Upper lobe of right lung (tissue), 1 donor: ENCODE measurements around the gene HERPUD1. TPM values are rescaled to one million over a fixed set of nuclear protein-coding genes. Genes with fewer than 3 reads are reported as not detected.
A peak's percentile ranks its signal among the peaks of the same experiment; 100 is the strongest.

Experiments used
- ATAC-seq: fragments of 200-7000 bp; cut with Tn5 transposase; one replicate; pipeline ENCODE4 v1.9.1; 2020; ENCODE audit warnings: mild to moderate bottlenecking, moderate library complexity
- DNase-seq: peaks from one replicate; pipeline ENCODE4 v3.0.0-alpha.2; 2020
- H3K27ac ChIP-seq: fragments of 200-600 bp; one replicate; pipeline ENCODE4 v1.8.0; 2022
- H3K27me3 ChIP-seq: fragments of 200-600 bp; one replicate; pipeline ENCODE4 v1.8.0; 2022; ENCODE audit warnings: mild to moderate bottlenecking
- H3K36me3 ChIP-seq: fragments of 200-600 bp; one replicate; pipeline ENCODE4 v1.8.0; 2022
- H3K4me1 ChIP-seq: fragments of 200-600 bp; one replicate; pipeline ENCODE4 v1.8.0; 2022
- H3K4me3 ChIP-seq: fragments of 200-600 bp; one replicate; pipeline ENCODE4 v1.8.0; 2022; ENCODE audit warnings: mild to moderate bottlenecking
- H3K9me3 ChIP-seq: fragments of 200-600 bp; one replicate; pipeline ENCODE4 v1.8.0; 2022
- intact Hi-C: fragments of 100-400 bp; cut with DNase I; formaldehyde crosslinking; loops from one replicate; pipeline ENCODE4 v1.11.0; 2022
- total RNA-seq: library from RNA; stranded (reverse); fragmentation: NEBNext Ultra II Directional; extraction: Animal tissue kit (Norgen Biotek cat#: 25700); gene quantifications from one replicate; pipeline ENCODE4 v1.2.1, GENCODE V29; 2021
- TF ChIP-seq, protein P1 (sequence below): fragments of 200-600 bp; IDR thresholded peaks from one replicate; pipeline ENCODE4 v1.8.0; 2022; ENCODE audit warnings: antibody characterized with exemption
- donor health status: DM: no; HTN: yes; CAD: no; lungs with severe emphysema.

Gene HERPUD1
- total RNA-seq, 1 donor from 2014 or later = 223 TPM

DNA sequence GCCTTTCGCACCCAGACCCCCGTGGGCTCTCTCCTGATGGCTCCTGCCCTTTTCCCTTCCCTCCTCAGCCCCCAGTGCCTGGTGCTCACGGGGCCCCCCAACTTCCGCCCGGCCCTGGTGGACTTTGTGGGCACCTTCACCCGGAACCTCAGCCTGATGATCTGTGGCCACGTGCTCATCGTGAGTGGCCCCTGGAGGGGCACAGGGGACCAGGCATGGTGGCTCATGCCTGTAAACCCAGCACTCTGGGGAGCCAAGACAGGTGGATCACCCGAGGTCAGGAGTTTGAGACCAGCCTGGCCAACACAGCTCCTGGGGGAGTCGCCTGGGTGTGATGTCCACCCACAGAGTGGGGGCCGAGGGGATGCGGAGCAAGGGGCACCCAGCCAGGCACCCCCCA lies 45.6 kb upstream of the HERPUD1 start:
- DNase-seq (no peak), ATAC-seq (no peak)
- H3K4me1 ChIP-seq = no peaks in the 10 kb centered on the region
- no peak overlapping the region for H3K27ac ChIP-seq
- no peaks in the 10 kb centered on the region for H3K9me3 ChIP-seq
- no peaks in the 10 kb centered on the region for H3K36me3 ChIP-seq
- no peaks in the 10 kb centered on the region for H3K27me3 ChIP-seq
- TF ChIP-seq, protein P1, sequence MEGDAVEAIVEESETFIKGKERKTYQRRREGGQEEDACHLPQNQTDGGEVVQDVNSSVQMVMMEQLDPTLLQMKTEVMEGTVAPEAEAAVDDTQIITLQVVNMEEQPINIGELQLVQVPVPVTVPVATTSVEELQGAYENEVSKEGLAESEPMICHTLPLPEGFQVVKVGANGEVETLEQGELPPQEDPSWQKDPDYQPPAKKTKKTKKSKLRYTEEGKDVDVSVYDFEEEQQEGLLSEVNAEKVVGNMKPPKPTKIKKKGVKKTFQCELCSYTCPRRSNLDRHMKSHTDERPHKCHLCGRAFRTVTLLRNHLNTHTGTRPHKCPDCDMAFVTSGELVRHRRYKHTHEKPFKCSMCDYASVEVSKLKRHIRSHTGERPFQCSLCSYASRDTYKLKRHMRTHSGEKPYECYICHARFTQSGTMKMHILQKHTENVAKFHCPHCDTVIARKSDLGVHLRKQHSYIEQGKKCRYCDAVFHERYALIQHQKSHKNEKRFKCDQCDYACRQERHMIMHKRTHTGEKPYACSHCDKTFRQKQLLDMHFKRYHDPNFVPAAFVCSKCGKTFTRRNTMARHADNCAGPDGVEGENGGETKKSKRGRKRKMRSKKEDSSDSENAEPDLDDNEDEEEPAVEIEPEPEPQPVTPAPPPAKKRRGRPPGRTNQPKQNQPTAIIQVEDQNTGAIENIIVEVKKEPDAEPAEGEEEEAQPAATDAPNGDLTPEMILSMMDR = no peak
- no peak overlapping the region for H3K4me3 ChIP-seq
- intact Hi-C loops = no loop called here

GRCh38 chr16:56886826-56887225 lies 45.1 kb upstream of the HERPUD1 start:
- intact Hi-C loops = no loop called here
- ATAC-seq = no peak
- TF ChIP-seq, protein P1 = no peak

DNA sequence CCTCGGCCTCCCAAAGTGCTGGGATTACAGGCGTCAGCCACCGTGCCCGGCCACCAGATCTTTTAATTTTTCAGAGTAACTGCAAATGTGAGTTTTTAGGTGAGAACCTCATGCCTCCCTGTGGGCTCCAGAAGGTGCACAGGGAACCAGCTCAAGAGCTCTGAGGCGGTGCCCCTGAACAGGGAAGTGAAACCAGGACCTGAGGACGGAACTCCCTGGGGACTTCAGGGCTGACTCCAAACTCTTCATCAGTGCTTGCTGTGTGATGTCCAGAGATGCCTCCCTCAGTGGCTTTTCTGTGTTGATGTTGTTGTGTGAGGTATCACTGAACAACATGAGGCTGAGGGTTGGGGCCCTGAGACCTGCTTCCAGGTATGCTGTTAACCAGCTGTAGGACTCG lies 43.1 kb upstream of the HERPUD1 start:
- Histone ChIP-seq H3K4me1 (no peaks in the 10 kb centered on the region), H3K27ac (no peak overlapping the region), H3K36me3 (no peaks in the 10 kb centered on the region), H3K9me3 (no peaks in the 10 kb centered on the region), H3K27me3 (no peaks in the 10 kb centered on the region), H3K4me3 (no peak overlapping the region)
- DNase-seq (no peak), ATAC-seq (peak; percentile 62)
- intact Hi-C loops = no loop called here
- TF ChIP-seq, protein P1 = no peak

More at GRCh38 chr16:56886826-56887225, 45.1 kb upstream of the HERPUD1 start:
- Histone ChIP-seq H3K9me3 (no peaks in the 10 kb centered on the region), H3K27me3 (no peaks in the 10 kb centered on the region), H3K4me1 (no peaks in the 10 kb centered on the region), H3K27ac (no peak overlapping the region), H3K36me3 (no peaks in the 10 kb centered on the region), H3K4me3 (no peak overlapping the region)
- no peak for DNase-seq

DNA sequence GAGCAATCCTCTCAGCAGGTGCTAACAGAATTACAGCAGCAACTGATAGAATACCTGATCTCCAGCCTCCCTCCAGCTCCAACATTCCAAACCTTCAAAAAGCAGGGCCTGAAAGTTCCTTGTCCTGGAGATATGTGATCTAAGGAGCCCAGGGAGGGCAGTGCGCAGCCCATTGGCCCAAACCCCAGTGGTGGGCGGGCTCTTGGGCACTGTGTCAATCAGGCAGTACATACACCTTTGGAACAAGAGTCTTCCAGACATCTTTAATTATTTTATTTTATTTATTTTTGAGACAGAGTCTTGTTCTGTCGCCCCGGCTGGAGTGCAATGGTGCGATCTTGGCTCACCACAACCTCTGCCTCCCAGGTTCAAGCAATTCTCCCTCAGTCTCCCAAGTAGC lies 42.7 kb upstream of the HERPUD1 start:
- Histone ChIP-seq H3K4me3 (no peak overlapping the region), H3K27ac (no peak overlapping the region), H3K27me3 (no peaks in the 10 kb centered on the region), H3K36me3 (no peaks in the 10 kb centered on the region), H3K4me1 (no peaks in the 10 kb centered on the region), H3K9me3 (no peaks in the 10 kb centered on the region)
- TF ChIP-seq, protein P1 = no peak
- ATAC-seq = no peak
- no peak for DNase-seq
- intact Hi-C loops = no loop called here

- Histone ChIP-seq H3K36me3 (no peaks in the 10 kb centered on the region), H3K9me3 (no peaks in the 10 kb centered on the region), H3K27ac (no peak overlapping the region), H3K4me3 (no peak overlapping the region), H3K4me1 (no peaks in the 10 kb centered on the region), H3K27me3 (no peaks in the 10 kb centered on the region)
- TF ChIP-seq, protein P1 = no peak
- DNase-seq (no peak), ATAC-seq (no peak)
- intact Hi-C loops = no loop called here
Measured at GRCh38 chr16:56891685-56892084, 40.3 kb upstream of the HERPUD1 start.

GRCh38 chr16:56892705-56893104 lies 39.2 kb upstream of the HERPUD1 start:
- no peaks in the 10 kb centered on the region for H3K4me1 ChIP-seq
- no peak overlapping the region for H3K27ac ChIP-seq
- intact Hi-C loops = no loop called here
- H3K27me3 ChIP-seq = no peaks in the 10 kb centered on the region
- no peaks in the 10 kb centered on the region for H3K9me3 ChIP-seq
- no peak for DNase-seq
- no peak for ATAC-seq
- TF ChIP-seq, protein P1 = no peak
- H3K36me3 ChIP-seq = no peaks in the 10 kb centered on the region
- H3K4me3 ChIP-seq = no peak overlapping the region
